Aorta (tissue), 5 donors: ENCODE results near the gene BBOF1. TPM values are rescaled to one million over a fixed set of nuclear protein-coding genes. Genes with fewer than 3 reads are reported as not detected.

ENCODE experiments used
- ATAC-seq: fragments of 200-7000 bp; cut with Tn5 transposase; one replicate; pipeline ENCODE4 v1.9.1; 2022; ENCODE audit warnings: moderate library complexity; ENCODE audit not compliant: low FRiP score
- DNase-seq, 2 donors: peaks; one replicate each; pipeline ENCODE4 v3.0.0-alpha.2; 2020
- H3K27ac ChIP-seq, 2 donors: one replicate each; pipeline ENCODE4 v1.5.1; 2013; ENCODE audit warnings: low read length in 2 of 2, mild to moderate bottlenecking in 2 of 2, moderate library complexity in 2 of 2, control low read depth in 1 of 2, inconsistent platforms in 1 of 2, low read depth in 1 of 2
- H3K27me3 ChIP-seq, 2 donors: one replicate each; pipeline ENCODE4 v1.6.1; 2013; ENCODE audit warnings: control low read depth in 1 of 2, low read length in 1 of 2, mild to moderate bottlenecking in 1 of 2, moderate library complexity in 1 of 2; ENCODE audit not compliant: insufficient read depth in 2 of 2, control insufficient read depth in 1 of 2
- H3K36me3 ChIP-seq, 2 donors: one replicate each; pipeline ENCODE4 v1.6.1; 2013; ENCODE audit warnings: control low read depth in 1 of 2, low read length in 1 of 2, mild to moderate bottlenecking in 1 of 2; ENCODE audit not compliant: insufficient read depth in 2 of 2, control insufficient read depth in 1 of 2
- H3K4me1 ChIP-seq, 2 donors: one replicate each; pipeline ENCODE4 v1.6.1; 2013; ENCODE audit warnings: low read length in 2 of 2, control low read depth in 1 of 2, mild to moderate bottlenecking in 1 of 2, moderate library complexity in 1 of 2; ENCODE audit not compliant: insufficient read depth in 2 of 2, control insufficient read depth in 1 of 2
- H3K4me3 ChIP-seq, 2 donors: one replicate each; pipeline ENCODE4 v1.5.1; 2013; ENCODE audit warnings: low read length in 2 of 2, control low read depth in 1 of 2, mild to moderate bottlenecking in 1 of 2
- H3K9me3 ChIP-seq: one replicate; pipeline ENCODE4 v1.6.1; 2013; ENCODE audit warnings: mild to moderate bottlenecking, low read length; ENCODE audit not compliant: control insufficient read depth
- WGBS, 2 donors: extraction: QIAGEN DNeasy Blood & Tissue Kit; methylation state at CpG; one replicate each; pipeline ENCODE4 v1.1.7; 2013; 5-methylcytosine and 5-hydroxymethylcytosine counted together
- intact Hi-C, 2 donors: fragments of 100-400 bp; cut with DNase I; formaldehyde crosslinking; loops; one replicate each; pipeline versions ENCODE4 v1.14.2 to v1.15.0; 2022
- polyA plus RNA-seq, 2 donors: library from polyadenylated mRNA; stranded (reverse); fragments of 200-250 nt; gene quantifications; one replicate each; pipeline ENCODE4 v1.2.3, GENCODE V29; 2013
- total RNA-seq, 2 donors: library from RNA; stranded (reverse); fragmentation: NEBNext Ultra II Directional; extraction: Animal tissue kit (Norgen Biotek cat#: 25700); gene quantifications; one replicate each; pipeline ENCODE4 v1.2.1, GENCODE V29; 2021
- donor health status: healthy with polysubstance abuse.
- donor health status: Bipolar disorder and iron deficiency.
- donor health status: DM: no; HTN: no; CAD: no.
- donor health status: DM: no; HTN: no; CAD: no.
- donor health status: DM: yes; HTN: yes; CAD: no.

The BBOF1 gene
- total and polyA plus RNA-seq, 4 donors, result 2.0 to 6.3 (median 5.5) TPM

DNA sequence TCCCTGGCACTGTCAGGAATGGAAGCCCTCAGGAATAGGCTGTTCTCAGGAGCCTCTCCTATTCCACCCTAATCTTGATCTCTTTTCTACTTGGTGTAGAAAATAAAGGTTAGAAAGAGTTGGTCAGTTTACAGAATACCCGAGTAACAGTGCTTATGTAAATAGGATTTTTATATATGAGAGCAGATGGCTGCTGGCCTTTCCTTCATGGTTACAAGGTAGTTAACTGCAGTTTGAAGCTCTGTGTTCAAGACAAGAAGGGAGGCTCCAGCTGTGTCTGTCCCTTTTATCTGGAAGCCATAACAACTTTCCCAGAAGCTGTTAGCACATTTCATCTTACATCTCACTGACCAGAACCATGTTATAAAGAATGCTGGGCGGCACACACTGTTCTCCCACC, 23.1 kb downstream of the BBOF1 start:
- Histone ChIP-seq H3K27ac (no peak overlapping the region), H3K27me3 (no peaks in the 10 kb centered on the region), H3K4me1 (no peaks in the 10 kb centered on the region), H3K9me3 (no peaks in the 10 kb centered on the region), H3K4me3 (no peak overlapping the region), H3K36me3 (no peaks in the 10 kb centered on the region)
- WGBS, 2 donors, result 52 to 77% methylated on average over 2 of the region's 2 CpGs
- DNase-seq, result no peak
- no peak for ATAC-seq
- intact Hi-C loops, result no loop called here

DNA sequence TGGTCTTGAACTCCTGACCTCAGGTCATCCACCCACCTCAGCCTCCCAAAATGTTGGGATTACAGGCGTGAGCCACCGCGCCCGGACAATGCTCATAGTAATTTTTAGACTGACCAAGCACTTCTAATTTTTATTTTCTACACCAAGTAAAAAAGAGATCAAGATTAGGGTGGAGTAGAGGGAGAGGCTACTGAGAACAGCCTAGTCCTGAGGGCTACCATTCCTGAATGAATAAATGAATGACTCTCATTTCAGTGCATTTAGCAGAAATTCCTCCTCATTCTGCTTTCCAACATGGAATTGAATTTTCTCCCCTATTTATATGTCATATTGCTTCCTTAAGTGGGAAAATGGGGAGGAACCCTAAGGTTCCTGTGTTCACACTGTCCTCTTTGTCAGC, 26.4 kb downstream of the BBOF1 start:
- no peak overlapping the region for H3K4me3 ChIP-seq
- no peak for ATAC-seq
- H3K36me3 ChIP-seq, result no peaks in the 10 kb centered on the region
- no peaks in the 10 kb centered on the region for H3K27me3 ChIP-seq
- H3K27ac ChIP-seq, result no peak overlapping the region
- intact Hi-C loops, result no loop called here
- no peaks in the 10 kb centered on the region for H3K4me1 ChIP-seq
- no peaks in the 10 kb centered on the region for H3K9me3 ChIP-seq
- 96 to 97% methylated on average over 4 of the region's 4 CpGs for WGBS, 2 donors
- DNase-seq, result no peak

DNA sequence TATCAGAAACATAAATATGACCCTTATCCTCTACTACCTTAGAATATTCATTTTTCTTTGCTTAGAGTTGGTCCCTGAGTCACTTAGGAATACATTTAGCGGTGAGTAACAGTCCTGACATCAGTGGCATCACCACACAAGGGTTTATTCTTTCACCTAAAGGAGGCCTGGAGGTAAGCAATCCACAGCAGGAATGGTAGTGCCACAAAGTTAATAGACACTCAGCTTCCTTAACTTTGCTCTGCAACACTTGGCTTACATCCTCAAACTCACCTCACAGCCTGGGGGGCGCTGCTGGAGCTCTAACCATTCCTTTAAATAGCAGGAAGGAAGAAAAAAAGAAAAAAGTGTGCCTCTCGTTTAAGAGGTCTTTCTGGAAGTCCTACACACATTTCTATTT, 29.1 kb downstream of the BBOF1 start:
- no peak for ATAC-seq
- Histone ChIP-seq H3K36me3 (no peaks in the 10 kb centered on the region), H3K27ac (no peak overlapping the region), H3K9me3 (no peaks in the 10 kb centered on the region), H3K27me3 (no peaks in the 10 kb centered on the region), H3K4me3 (no peak overlapping the region), H3K4me1 (no peaks in the 10 kb centered on the region)
- DNase-seq, result no peak
- 54 to 60% methylated on average over 3 of the region's 3 CpGs for WGBS, 2 donors
- intact Hi-C loops, result no loop called here

GRCh38 chr14:74049876-74050495, 30.8 kb downstream of the BBOF1 start:
- no peaks in the 10 kb centered on the region for H3K4me1 ChIP-seq
- WGBS, 2 donors, result 75 to 82% methylated on average over 3 of the region's 3 CpGs
- ATAC-seq, result no peak
- H3K36me3 ChIP-seq, result no peaks in the 10 kb centered on the region
- no peak overlapping the region for H3K4me3 ChIP-seq
- no peak overlapping the region for H3K27ac ChIP-seq
- H3K9me3 ChIP-seq, result no peaks in the 10 kb centered on the region
- no peak for DNase-seq
- no peaks in the 10 kb centered on the region for H3K27me3 ChIP-seq
- intact Hi-C loops, result no loop called here

DNA sequence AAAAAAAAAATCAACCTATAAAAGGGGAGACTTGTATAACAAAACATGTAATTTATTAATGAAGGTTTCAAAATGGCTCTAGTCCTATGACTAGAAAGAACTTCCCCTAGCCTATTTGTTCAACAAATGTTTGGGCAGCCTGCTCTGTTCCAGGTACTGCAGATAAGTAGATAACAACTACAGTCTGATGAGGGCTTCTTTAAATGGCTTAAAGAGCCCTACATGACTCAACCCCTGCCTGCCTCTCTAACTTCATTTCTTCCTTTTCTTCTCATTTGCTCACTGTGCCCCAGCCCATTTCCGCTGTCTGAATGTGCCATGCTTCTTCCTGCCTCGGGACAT, 43.6 kb downstream of the BBOF1 start:
- no peak overlapping the region for H3K27ac ChIP-seq
- no peak overlapping the region for H3K4me3 ChIP-seq
- no peak for ATAC-seq
- no peaks in the 10 kb centered on the region for H3K4me1 ChIP-seq
- H3K27me3 ChIP-seq, result no peaks in the 10 kb centered on the region
- no peak for DNase-seq
- no peaks in the 10 kb centered on the region for H3K9me3 ChIP-seq
- intact Hi-C loops, result no loop called here
- 93 to 97% methylated on average over 2 of the region's 2 CpGs for WGBS, 2 donors
- peaks cover 5 to 8% of the 10 kb centered on the region in 2 donors for H3K36me3 ChIP-seq

DNA sequence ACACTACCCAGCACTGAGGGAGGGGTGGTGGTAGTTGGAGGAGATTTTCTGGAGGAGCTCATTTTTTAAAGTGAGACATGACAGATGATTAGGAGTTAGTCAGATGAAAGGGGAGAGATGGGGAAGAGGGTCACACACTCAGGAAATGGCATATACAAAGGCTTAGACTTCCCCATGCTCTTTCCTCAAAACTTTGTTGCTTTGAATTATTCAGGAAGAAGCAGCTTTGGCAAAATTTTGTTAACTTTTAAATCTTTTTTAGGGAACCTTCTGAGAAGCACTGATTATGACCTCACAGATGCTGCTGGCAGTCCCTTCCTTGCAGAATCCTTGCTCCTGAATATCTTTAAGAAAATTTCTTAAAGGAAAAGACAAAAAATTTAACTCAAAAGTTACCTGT, 45.3 kb downstream of the BBOF1 start:
- Histone ChIP-seq H3K9me3 (no peaks in the 10 kb centered on the region), H3K27ac (no peak overlapping the region), H3K27me3 (no peaks in the 10 kb centered on the region), H3K4me1 (no peaks in the 10 kb centered on the region), H3K4me3 (no peak overlapping the region), H3K36me3 (peaks cover 5 to 8% of the 10 kb centered on the region in 2 donors)
- ATAC-seq (no peak), DNase-seq (no peak)
- intact Hi-C loops, result no loop called here

DNA sequence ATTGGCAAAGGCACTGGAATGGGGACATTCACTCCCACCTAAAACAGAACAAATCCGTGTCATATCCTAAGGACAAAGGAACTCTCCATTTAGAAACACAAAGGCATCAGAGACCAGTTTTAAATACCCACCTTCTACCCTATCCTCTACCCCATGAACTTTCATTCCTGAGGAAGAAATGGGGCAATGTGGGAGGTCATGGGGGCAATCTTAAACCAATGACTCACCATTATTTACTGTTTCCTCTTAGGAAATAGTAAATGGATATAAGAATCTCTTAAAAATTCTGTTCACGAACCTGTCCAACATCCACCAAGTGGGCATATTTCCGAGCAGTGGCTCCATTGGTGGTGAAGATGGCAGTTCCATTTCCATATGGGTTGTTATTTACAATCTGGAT, 45.7 kb downstream of the BBOF1 start:
- H3K36me3 ChIP-seq, result peaks cover 5 to 8% of the 10 kb centered on the region in 2 donors
- ATAC-seq, result no peak
- WGBS, 2 donors, result 90 to 92% methylated on average over 3 of the region's 3 CpGs

DNA sequence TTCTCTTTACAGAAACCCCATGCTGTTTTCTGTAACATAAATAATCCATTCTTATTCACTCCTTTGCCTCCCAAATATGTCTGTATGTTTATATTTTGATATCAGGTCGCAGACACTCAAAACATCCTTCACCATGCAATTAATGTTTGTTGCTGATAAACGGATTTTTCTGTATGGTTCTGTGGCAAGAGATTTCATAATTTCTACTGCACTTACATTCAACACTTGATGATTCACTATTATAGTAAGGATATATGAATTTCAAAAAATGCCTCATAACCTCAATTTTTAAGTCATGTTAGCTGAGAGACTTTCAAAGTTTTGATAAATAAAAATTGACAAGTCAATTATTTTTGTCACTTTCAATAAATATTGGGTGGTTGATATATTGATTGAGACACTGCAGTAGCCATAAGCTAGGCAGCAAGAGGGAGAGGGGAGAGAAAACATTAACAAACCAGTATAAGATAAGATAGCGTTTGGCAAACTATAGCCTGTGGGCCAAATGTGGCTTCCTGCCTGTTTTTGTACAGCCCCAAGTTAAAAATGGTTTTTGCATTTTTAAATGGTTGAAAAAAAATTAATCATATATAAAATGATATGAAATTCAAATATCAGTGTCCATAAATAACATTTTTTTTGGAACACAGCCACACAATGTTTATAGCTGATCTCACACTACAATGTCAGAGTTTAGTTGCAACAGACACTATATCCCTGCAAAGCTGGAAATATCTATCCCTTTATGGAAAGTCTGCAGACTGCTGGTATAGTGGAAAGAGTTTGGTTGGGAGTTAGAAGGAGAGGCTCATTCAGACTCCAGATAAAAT, 46.8 kb downstream of the BBOF1 start:
- H3K27ac ChIP-seq, result no peak overlapping the region
- no peaks in the 10 kb centered on the region for H3K27me3 ChIP-seq
- WGBS, 2 donors, result 61 to 69% methylated on average over 3 of the region's 3 CpGs
- no peak for ATAC-seq
- no peaks in the 10 kb centered on the region for H3K9me3 ChIP-seq
- H3K4me1 ChIP-seq, result no peaks in the 10 kb centered on the region
- intact Hi-C loops, result no loop called here
- no peak overlapping the region for H3K4me3 ChIP-seq
- H3K36me3 ChIP-seq, result peaks cover 5 to 6% of the 10 kb centered on the region in 2 donors
- DNase-seq, result no peak

More for the DNA sequence above, 45.7 kb downstream of the BBOF1 start:
- no peaks in the 10 kb centered on the region for H3K4me1 ChIP-seq
- DNase-seq, result no peak
- no peaks in the 10 kb centered on the region for H3K27me3 ChIP-seq
- no peak overlapping the region for H3K4me3 ChIP-seq
- intact Hi-C loops, result no loop called here
- H3K9me3 ChIP-seq, result no peaks in the 10 kb centered on the region
- no peak overlapping the region for H3K27ac ChIP-seq

GRCh38 chr14:74077401-74077800, 58.3 kb downstream of the BBOF1 start:
- H3K9me3 ChIP-seq, result no peaks in the 10 kb centered on the region
- no peaks in the 10 kb centered on the region for H3K27me3 ChIP-seq
- H3K4me1 ChIP-seq, result no peaks in the 10 kb centered on the region
- H3K4me3 ChIP-seq, result no peak overlapping the region
- WGBS, 2 donors, result 89 to 93% methylated on average over 1 of the region's 1 CpG
- ATAC-seq (no peak), DNase-seq (no peak)
- H3K27ac ChIP-seq, result no peak overlapping the region
- intact Hi-C loops, result no loop called here
- H3K36me3 ChIP-seq, result no peaks in the 10 kb centered on the region
